Measurements from ENCODE around the gene HPSE2.

Gene HPSE2

DNA sequence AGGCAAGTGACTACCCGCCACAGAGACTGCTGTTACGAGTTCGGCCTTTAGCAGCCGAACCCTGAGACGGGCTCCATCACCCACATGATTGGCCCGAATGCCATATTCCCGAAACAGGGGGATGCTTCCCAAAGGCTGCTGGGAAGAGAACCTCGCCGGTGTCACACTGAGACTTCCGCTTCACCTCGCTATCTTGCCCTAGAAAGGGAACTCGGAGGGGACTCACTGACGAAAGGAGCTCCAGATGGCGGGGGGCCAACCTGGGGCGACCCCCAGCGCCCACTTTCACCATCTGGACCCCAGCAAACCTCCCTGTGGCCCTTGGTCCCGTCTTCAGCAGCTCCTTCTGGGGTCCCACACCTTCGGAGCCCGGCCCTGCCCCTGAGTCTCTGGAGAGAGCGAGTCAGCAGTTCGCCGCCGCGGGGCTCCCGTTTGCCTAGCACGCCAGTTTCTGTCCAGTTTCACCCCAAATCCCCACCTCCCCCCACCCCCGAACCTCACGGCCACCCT lies 789.4 kb downstream of the HPSE2 start:
- Histone ChIP-seq H3K4me3 (ENCODE audit: low read depth, low read length) (peak overlapping the region; percentile 58), H3K4me1 (no peaks in the 10 kb centered on the region), H3K36me3 (ENCODE audit: control insufficient read depth, insufficient read depth, low read length) (no peaks in the 10 kb centered on the region), H3K79me2 (no peaks in the 10 kb centered on the region), H3K27me3 (ENCODE audit: control insufficient read depth, insufficient read depth, low read length) (no peaks in the 10 kb centered on the region), H3K9ac (no peak overlapping the region), H2AFZ (peak overlapping the region; percentile 92), H3K27ac (peak overlapping the region; percentile 62), H3K4me2 (ENCODE audit: low read length) (peak overlapping the region; percentile 58), H3K9me3 (ENCODE audit: control insufficient read depth, low read length) (no peaks in the 10 kb centered on the region)
- TF ChIP-seq, protein P1, sequence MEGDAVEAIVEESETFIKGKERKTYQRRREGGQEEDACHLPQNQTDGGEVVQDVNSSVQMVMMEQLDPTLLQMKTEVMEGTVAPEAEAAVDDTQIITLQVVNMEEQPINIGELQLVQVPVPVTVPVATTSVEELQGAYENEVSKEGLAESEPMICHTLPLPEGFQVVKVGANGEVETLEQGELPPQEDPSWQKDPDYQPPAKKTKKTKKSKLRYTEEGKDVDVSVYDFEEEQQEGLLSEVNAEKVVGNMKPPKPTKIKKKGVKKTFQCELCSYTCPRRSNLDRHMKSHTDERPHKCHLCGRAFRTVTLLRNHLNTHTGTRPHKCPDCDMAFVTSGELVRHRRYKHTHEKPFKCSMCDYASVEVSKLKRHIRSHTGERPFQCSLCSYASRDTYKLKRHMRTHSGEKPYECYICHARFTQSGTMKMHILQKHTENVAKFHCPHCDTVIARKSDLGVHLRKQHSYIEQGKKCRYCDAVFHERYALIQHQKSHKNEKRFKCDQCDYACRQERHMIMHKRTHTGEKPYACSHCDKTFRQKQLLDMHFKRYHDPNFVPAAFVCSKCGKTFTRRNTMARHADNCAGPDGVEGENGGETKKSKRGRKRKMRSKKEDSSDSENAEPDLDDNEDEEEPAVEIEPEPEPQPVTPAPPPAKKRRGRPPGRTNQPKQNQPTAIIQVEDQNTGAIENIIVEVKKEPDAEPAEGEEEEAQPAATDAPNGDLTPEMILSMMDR (IDR thresholded peaks at IDR 0.05) = no peak

- Histone ChIP-seq H3K4me3 (ENCODE audit: low read depth, low read length) (no peak overlapping the region), H3K4me2 (ENCODE audit: low read length) (no peak overlapping the region), H3K9me3 (ENCODE audit: control insufficient read depth, low read length) (no peaks in the 10 kb centered on the region), H2AFZ (no peak overlapping the region), H3K27me3 (ENCODE audit: control insufficient read depth, insufficient read depth, low read length) (no peaks in the 10 kb centered on the region), H3K9ac (no peak overlapping the region), H3K4me1 (no peaks in the 10 kb centered on the region), H3K79me2 (no peaks in the 10 kb centered on the region), H3K36me3 (ENCODE audit: control insufficient read depth, insufficient read depth, low read length) (no peaks in the 10 kb centered on the region), H3K27ac (peak overlapping the region; percentile 62)
- TF ChIP-seq, protein P1 (IDR thresholded peaks at IDR 0.05) = no peak
Measured at GRCh38 chr10:98445200-98445812, 790.3 kb downstream of the HPSE2 start.

DNA sequence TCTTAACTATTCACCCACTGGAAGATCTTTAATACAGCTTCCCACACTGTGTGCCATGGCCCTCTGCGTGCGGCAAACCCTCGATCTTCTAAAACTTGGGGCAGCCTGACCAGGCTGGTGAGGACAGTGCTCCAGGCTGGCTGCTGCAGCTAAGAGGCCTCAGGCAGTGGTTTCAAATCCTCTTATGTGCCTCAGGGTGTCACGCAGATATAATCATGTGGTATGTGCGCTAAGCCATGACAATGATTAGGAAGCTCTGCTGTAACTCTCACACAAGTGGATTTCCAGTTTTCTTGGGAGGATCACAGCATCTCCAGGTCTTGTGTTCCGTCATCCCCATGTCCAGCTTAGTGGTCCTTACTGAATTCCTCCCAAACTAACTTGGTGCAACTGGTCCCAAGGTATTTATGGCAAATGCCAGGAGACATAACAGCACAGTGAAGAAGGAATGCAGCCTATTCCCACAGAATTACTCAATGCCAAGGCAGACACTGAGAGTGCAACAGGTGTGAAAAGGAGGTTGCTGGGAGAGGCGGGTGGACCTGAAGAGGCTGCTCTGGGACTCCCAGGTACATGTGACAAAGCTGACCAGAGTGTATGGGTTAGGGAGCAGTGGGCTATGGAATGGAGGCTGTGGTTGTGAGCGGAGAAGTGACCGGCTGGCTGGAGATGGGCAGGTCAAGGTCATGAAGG lies 791.2 kb downstream of the HPSE2 start:
- TF ChIP-seq, protein P1 (IDR thresholded peaks at IDR 0.05) = no peak
- H3K79me2 ChIP-seq = no peaks in the 10 kb centered on the region
- no peak overlapping the region for H3K4me3 ChIP-seq (ENCODE audit: low read depth, low read length)
- H3K9ac ChIP-seq = no peak overlapping the region
- no peak overlapping the region for H3K27ac ChIP-seq
- H3K9me3 ChIP-seq (ENCODE audit: control insufficient read depth, low read length) = no peaks in the 10 kb centered on the region
- no peaks in the 10 kb centered on the region for H3K36me3 ChIP-seq (ENCODE audit: control insufficient read depth, insufficient read depth, low read length)
- H3K4me1 ChIP-seq = no peaks in the 10 kb centered on the region
- no peak overlapping the region for H3K4me2 ChIP-seq (ENCODE audit: low read length)
- H3K27me3 ChIP-seq (ENCODE audit: control insufficient read depth, insufficient read depth, low read length) = no peaks in the 10 kb centered on the region
- no peak overlapping the region for H2AFZ ChIP-seq

- H2AFZ ChIP-seq = no peak overlapping the region
- no peaks in the 10 kb centered on the region for H3K79me2 ChIP-seq
- TF ChIP-seq, protein P1 (IDR thresholded peaks at IDR 0.05) = no peak
- H3K9ac ChIP-seq = no peak overlapping the region
- no peak overlapping the region for H3K4me3 ChIP-seq (ENCODE audit: low read depth, low read length)
- H3K4me2 ChIP-seq (ENCODE audit: low read length) = no peak overlapping the region
- H3K9me3 ChIP-seq (ENCODE audit: control insufficient read depth, low read length) = no peaks in the 10 kb centered on the region
- H3K27me3 ChIP-seq (ENCODE audit: control insufficient read depth, insufficient read depth, low read length) = no peaks in the 10 kb centered on the region
- H3K36me3 ChIP-seq (ENCODE audit: control insufficient read depth, insufficient read depth, low read length) = no peaks in the 10 kb centered on the region
- H3K27ac ChIP-seq = no peak overlapping the region
- no peaks in the 10 kb centered on the region for H3K4me1 ChIP-seq
Measured at GRCh38 chr10:98438715-98439114, 796.9 kb downstream of the HPSE2 start.

All from parathyroid adenoma (tissue), 2 donors.